ENCODE results near the gene TEAD3. TPM values are rescaled to one million over a fixed set of nuclear protein-coding genes. Genes with fewer than 3 reads are reported as not detected.

The TEAD3 gene
- total and polyA plus RNA-seq, 4 donors: 15.0 to 20.7 (median 18.5) TPM

DNA sequence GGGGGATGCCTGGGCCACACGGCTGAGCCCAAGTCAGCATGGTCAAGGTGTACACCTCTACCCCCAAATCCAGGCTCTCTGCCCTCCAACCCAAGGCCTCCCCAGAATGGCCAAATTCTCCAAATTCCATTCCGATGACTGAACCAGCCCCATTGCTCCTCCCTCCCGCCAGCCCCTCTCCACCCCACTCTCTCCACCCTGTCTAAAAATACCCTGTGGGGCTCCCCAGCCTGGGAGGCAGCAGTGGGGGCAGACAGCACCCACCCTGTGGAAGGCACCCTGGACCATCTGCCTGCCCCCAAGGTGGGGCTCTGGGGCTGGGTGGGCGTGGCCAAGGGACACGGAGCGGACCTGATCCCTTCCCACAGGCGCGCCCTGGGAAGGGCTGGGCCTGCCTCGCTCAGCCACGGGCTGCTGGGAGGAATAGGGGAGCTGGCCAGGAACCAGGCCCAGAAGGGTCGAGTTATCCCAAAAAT is 11.4 kb downstream of the TEAD3 start:
- 57 to 78% methylated on average over 11 of the region's 11 CpGs for WGBS, 2 donors
- peak overlapping the region in 1 of 2 donors; percentile 55 for H3K9ac ChIP-seq (ENCODE audit: insufficient read depth in 1 of 2, low read length in 2 of 2)
- H3K4me1 ChIP-seq (ENCODE audit: control insufficient read depth in 5 of 5, insufficient read depth in 5 of 5, low read length in 5 of 5): peaks cover 6 to 34% (median 24%) of the 10 kb centered on the region in 5 donors
- ATAC-seq (ENCODE audit: insufficient read depth, low FRiP score) (peak; percentile 46), DNase-seq (peak in 2 of 3 donors; percentile 56 to 63)
- H3K36me3 ChIP-seq (ENCODE audit: control insufficient read depth in 4 of 4, insufficient read depth in 4 of 4, low read length in 4 of 4): peaks cover 0 to 10% (median 5%) of the 10 kb centered on the region in 4 donors
- no peaks in the 10 kb centered on the region for H3K9me3 ChIP-seq (ENCODE audit: control insufficient read depth in 4 of 4, insufficient read depth in 3 of 4, low read length in 3 of 4)
- H3K27ac ChIP-seq (ENCODE audit: low read depth in 1 of 2, low read length in 1 of 2): peak overlapping the region in 1 of 2 donors; percentile 93
- H3K4me3 ChIP-seq: no peak overlapping the region
- H3K27me3 ChIP-seq (ENCODE audit: control insufficient read depth in 3 of 3, insufficient read depth in 3 of 3, low read length in 2 of 3): no peaks in the 10 kb centered on the region
- TF ChIP-seq, protein P1, sequence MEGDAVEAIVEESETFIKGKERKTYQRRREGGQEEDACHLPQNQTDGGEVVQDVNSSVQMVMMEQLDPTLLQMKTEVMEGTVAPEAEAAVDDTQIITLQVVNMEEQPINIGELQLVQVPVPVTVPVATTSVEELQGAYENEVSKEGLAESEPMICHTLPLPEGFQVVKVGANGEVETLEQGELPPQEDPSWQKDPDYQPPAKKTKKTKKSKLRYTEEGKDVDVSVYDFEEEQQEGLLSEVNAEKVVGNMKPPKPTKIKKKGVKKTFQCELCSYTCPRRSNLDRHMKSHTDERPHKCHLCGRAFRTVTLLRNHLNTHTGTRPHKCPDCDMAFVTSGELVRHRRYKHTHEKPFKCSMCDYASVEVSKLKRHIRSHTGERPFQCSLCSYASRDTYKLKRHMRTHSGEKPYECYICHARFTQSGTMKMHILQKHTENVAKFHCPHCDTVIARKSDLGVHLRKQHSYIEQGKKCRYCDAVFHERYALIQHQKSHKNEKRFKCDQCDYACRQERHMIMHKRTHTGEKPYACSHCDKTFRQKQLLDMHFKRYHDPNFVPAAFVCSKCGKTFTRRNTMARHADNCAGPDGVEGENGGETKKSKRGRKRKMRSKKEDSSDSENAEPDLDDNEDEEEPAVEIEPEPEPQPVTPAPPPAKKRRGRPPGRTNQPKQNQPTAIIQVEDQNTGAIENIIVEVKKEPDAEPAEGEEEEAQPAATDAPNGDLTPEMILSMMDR (IDR thresholded peaks at IDR 0.05; ENCODE audit: control extremely low read depth, extremely low read depth): no peak

DNA sequence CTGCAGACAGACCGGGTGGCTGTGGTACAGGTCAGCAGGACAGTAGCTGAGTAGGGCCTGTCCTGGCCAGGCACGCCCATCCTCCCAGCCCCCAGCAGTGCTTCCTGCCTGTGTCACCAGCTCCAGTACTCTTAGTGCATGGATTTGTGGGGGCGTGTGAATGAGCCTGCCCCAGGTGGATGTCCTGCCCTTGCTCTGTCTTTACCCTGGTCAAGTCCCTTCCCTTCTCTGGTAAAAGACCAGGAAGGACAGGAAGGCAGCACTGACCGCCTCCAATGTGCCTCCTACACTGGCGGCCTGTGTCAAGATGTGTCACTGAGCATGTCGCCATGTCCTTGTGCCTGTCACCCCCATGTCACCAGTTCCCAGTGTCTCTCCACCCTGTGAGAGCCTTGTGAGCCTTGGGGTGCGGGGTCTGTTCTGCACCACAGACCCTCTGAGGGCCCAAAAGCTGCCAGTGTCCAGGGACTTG is 11.9 kb downstream of the TEAD3 start:
- Histone ChIP-seq H3K4me1 (ENCODE audit: control insufficient read depth in 5 of 5, insufficient read depth in 5 of 5, low read length in 5 of 5) (peaks cover 5 to 31% (median 23%) of the 10 kb centered on the region in 5 donors), H3K27ac (ENCODE audit: low read depth in 1 of 2, low read length in 1 of 2) (peak overlapping the region in 1 of 2 donors; percentile 93), H3K4me3 (no peak overlapping the region), H3K36me3 (ENCODE audit: control insufficient read depth in 4 of 4, insufficient read depth in 4 of 4, low read length in 4 of 4) (peaks cover 0 to 10% (median 5%) of the 10 kb centered on the region in 4 donors), H3K27me3 (ENCODE audit: control insufficient read depth in 3 of 3, insufficient read depth in 3 of 3, low read length in 2 of 3) (no peaks in the 10 kb centered on the region), H3K9me3 (ENCODE audit: control insufficient read depth in 4 of 4, insufficient read depth in 3 of 4, low read length in 3 of 4) (no peaks in the 10 kb centered on the region), H3K9ac (ENCODE audit: insufficient read depth in 1 of 2, low read length in 2 of 2) (no peak overlapping the region)
- DNase-seq: no peak
- no peak for ATAC-seq (ENCODE audit: insufficient read depth, low FRiP score)
- TF ChIP-seq, protein P1 (IDR thresholded peaks at IDR 0.05; ENCODE audit: control extremely low read depth, extremely low read depth): no peak
- 85 to 90% methylated on average over 7 of the region's 7 CpGs for WGBS, 2 donors

GRCh38 chr6:35483893-35484645 is 12.8 kb downstream of the TEAD3 start:
- TF ChIP-seq, protein P1 (IDR thresholded peaks at IDR 0.05; ENCODE audit: control extremely low read depth, extremely low read depth): no peak
- peaks cover 0 to 14% (median 9%) of the 10 kb centered on the region in 4 donors for H3K36me3 ChIP-seq (ENCODE audit: control insufficient read depth in 4 of 4, insufficient read depth in 4 of 4, low read length in 4 of 4)
- WGBS, 2 donors: 86 to 88% methylated on average over 13 of the region's 13 CpGs
- no peaks in the 10 kb centered on the region for H3K27me3 ChIP-seq (ENCODE audit: control insufficient read depth in 3 of 3, insufficient read depth in 3 of 3, low read length in 2 of 3)
- DNase-seq (no peak), ATAC-seq (ENCODE audit: insufficient read depth, low FRiP score) (no peak)
- no peak overlapping the region for H3K27ac ChIP-seq (ENCODE audit: low read depth in 1 of 2, low read length in 1 of 2)
- no peak overlapping the region for H3K4me3 ChIP-seq
- H3K9me3 ChIP-seq (ENCODE audit: control insufficient read depth in 4 of 4, insufficient read depth in 3 of 4, low read length in 3 of 4): no peaks in the 10 kb centered on the region
- no peak overlapping the region for H3K9ac ChIP-seq (ENCODE audit: insufficient read depth in 1 of 2, low read length in 2 of 2)
- H3K4me1 ChIP-seq (ENCODE audit: control insufficient read depth in 5 of 5, insufficient read depth in 5 of 5, low read length in 5 of 5): peaks cover 5 to 31% (median 22%) of the 10 kb centered on the region in 5 donors
